Transverse colon (tissue), 4 donors: ENCODE data around the gene CCDC159. TPM values are rescaled to one million over a fixed set of nuclear protein-coding genes. Genes with fewer than 3 reads are reported as not detected.

Source experiments
- DNase-seq: peaks from one replicate; pipeline ENCODE4 v3.0.0-alpha.2; 2019
- H3K27ac ChIP-seq, 4 donors: fragments of 200-600 bp; sonication (generic); 2 replicates each; pipeline ENCODE4 v1.5.1; 2016 to 2018; ENCODE audit warnings: inconsistent platforms in 4 of 4
- H3K27me3 ChIP-seq: fragments of 200-600 bp; sonication (generic); 2 replicates; pipeline ENCODE4 v1.5.1; 2017; ENCODE audit warnings: inconsistent platforms
- H3K36me3 ChIP-seq, 4 donors: fragments of 200-600 bp; sonication (generic); 2 replicates each; pipeline ENCODE4 v1.5.1; 2017 to 2019; ENCODE audit warnings: inconsistent platforms in 4 of 4
- H3K4me1 ChIP-seq, 4 donors: fragments of 200-600 bp; sonication (generic); 2 replicates each; pipeline ENCODE4 v1.5.1; 2017 to 2020; ENCODE audit warnings: inconsistent platforms in 4 of 4
- H3K4me3 ChIP-seq, 4 donors: fragments of 200-600 bp; sonication (generic); 1 replicate in 1 of 4; 2 replicates in 3 of 4; pipeline versions ENCODE4 v1.5.1 to v1.6.1; 2017 to 2019; ENCODE audit warnings: inconsistent platforms in 4 of 4
- H3K9me3 ChIP-seq, 2 donors: fragments of 200-600 bp; sonication (generic); 2 replicates each; pipeline ENCODE4 v1.5.1; 2017 to 2019; ENCODE audit warnings: inconsistent platforms in 2 of 2
- CTCF ChIP-seq, 5 experiments: fragments of 200-600 bp in 3 of 5; fragments of 450-650 bp in 2 of 5; sonication (generic) in 3 of 5; IDR thresholded peaks; 1 replicate in 2 of 5; 2 replicates in 3 of 5; pipeline ENCODE4 v1.5.1; 2016 to 2017; ENCODE audit warnings: antibody characterized with exemption in 5 of 5, inconsistent platforms in 3 of 5, mild to moderate bottlenecking in 2 of 5, moderate library complexity in 1 of 5
- EP300 ChIP-seq: sonication (generic); formaldehyde crosslinking; IDR thresholded peaks from one replicate; pipeline ENCODE4 v1.6.1; 2017; ENCODE audit warnings: antibody characterized with exemption, low read depth
- POLR2A ChIP-seq: fragments of 450-650 bp; IDR thresholded peaks from one replicate; pipeline ENCODE4 v1.6.1; 2016; ENCODE audit warnings: antibody characterized with exemption, mild to moderate bottlenecking, moderate library complexity
- POLR2AphosphoS5 ChIP-seq, 3 donors: sonication (generic); formaldehyde crosslinking; IDR thresholded peaks; one replicate each; pipeline ENCODE4 v1.6.1; 2016; ENCODE audit warnings: antibody characterized with exemption in 3 of 3
- WGBS, 2 donors: methylation state at CpG; one replicate each; pipeline ENCODE4 v1.1.5; 2018; ENCODE audit warnings: low coverage in 1 of 2; 5-methylcytosine and 5-hydroxymethylcytosine counted together
- in situ Hi-C, 4 donors: fragments of 200-750 bp; cut with MboI; loops; one replicate each; pipeline versions ENCODE4 v1.15.0 to v1.15.1; 2017; ENCODE audit warnings: low sequenced_read_pairs in 3 of 4, low pct_ligation_motif_present in 1 of 4, low pct_unique_long_range_greater_than_20kb in 1 of 4
- intact Hi-C: fragments of 100-400 bp; cut with DNase I; formaldehyde crosslinking; loops from one replicate; pipeline ENCODE4 v1.15.1; 2023; ENCODE audit warnings: low total_unique reads
- total RNA-seq, 4 donors: library from RNA; depleted of rRNA; stranded (reverse); fragments of >200 nt; gene quantifications; one replicate each; pipeline ENCODE4 v1.1.0, GENCODE V29; 2016

The CCDC159 gene
- total RNA-seq, 4 donors from 2014 or later: 13.8 to 1,153 (median 26.1) TPM

GRCh38 chr19:11373885-11374432 lies 27.6 kb downstream of the CCDC159 start:
- 35 to 45% methylated on average over 7 to 11 of the region's 11 CpGs for WGBS, 2 donors
- Histone ChIP-seq H3K9me3 (no peaks in the 10 kb centered on the region), H3K36me3 (no peaks in the 10 kb centered on the region), H3K4me1 (peaks cover 18 to 39% (median 32%) of the 10 kb centered on the region in 4 donors), H3K4me3 (peak overlapping the region in 3 of 4 donors; percentile 61 to 70 (median 62)), H3K27ac (peak overlapping the region; percentile 92 to 97 (median 94)), H3K27me3 (no peaks in the 10 kb centered on the region)
- intact Hi-C loops (no loop called here), in situ Hi-C loops (loop anchor here in 1 of 4 donors (10.0 kb wide), 1 partner anchor 61 kb away; the partner anchor contains the start of genes ODAD3 and PRKCSH)
- TF ChIP-seq POLR2A (no peak), EP300 (no peak), CTCF (IDR thresholded peaks at IDR 0.05) (no peak), POLR2AphosphoS5 (IDR thresholded peaks at IDR 0.05) (no peak)
- no peak for DNase-seq

- no peaks in the 10 kb centered on the region for H3K27me3 ChIP-seq
- in situ Hi-C loops: loop anchor here in 2 of 4 donors (10.0 to 25.0 kb wide), 2 partner anchors 60 to 113 kb away; partner anchors contain the start of genes ELAVL3 (in 1 of the 2), ODAD3 (in 1 of the 2) and PRKCSH (in 1 of the 2)
- WGBS, 2 donors: 0% methylated on average over 2 to 44 of the region's 44 CpGs
- intact Hi-C loops: no loop called here
- peak; percentile 99 for DNase-seq
- no peaks in the 10 kb centered on the region for H3K36me3 ChIP-seq
- H3K4me3 ChIP-seq: peak within 1 kb of the TSS; percentile 50 to 70 (median 62)
- no peaks in the 10 kb centered on the region for H3K9me3 ChIP-seq
- H3K27ac ChIP-seq: peak within 1 kb of the TSS; percentile 92 to 97 (median 94)
- peaks cover 18 to 39% (median 32%) of the 10 kb centered on the region in 4 donors for H3K4me1 ChIP-seq
- TF ChIP-seq EP300 (no peak), POLR2AphosphoS5 (IDR thresholded peaks at IDR 0.05) (peak in 1 of 3 donors; percentile 53), CTCF (IDR thresholded peaks at IDR 0.05) (no peak), POLR2A (peak; percentile 70)
Observed at GRCh38 chr19:11374433-11375142, 28.3 kb downstream of the CCDC159 start, which contains the start of gene SWSAP1. TSS of gene SWSAP1 (plus strand) at chr19:11374666. CDS start at chr19:11374681, 15 bp downstream.

- Histone ChIP-seq H3K27me3 (no peaks in the 10 kb centered on the region), H3K4me3 (peak overlapping the region; percentile 47 to 62 (median 56)), H3K36me3 (no peaks in the 10 kb centered on the region), H3K9me3 (no peaks in the 10 kb centered on the region), H3K4me1 (peaks cover 23 to 45% (median 37%) of the 10 kb centered on the region in 4 donors), H3K27ac (peak overlapping the region; percentile 92 to 97 (median 94))
- TF ChIP-seq POLR2AphosphoS5 (IDR thresholded peaks at IDR 0.05): peak; percentile 80 to 94 (median 90)
- peak; percentile 74 for TF ChIP-seq POLR2A
- TF ChIP-seq CTCF (IDR thresholded peaks at IDR 0.05): no peak
- 1 to 7% methylated on average over 13 to 27 of the region's 27 CpGs for WGBS, 2 donors
- in situ Hi-C loops: loop anchor here in 2 of 4 donors (10.0 to 25.0 kb wide), 2 partner anchors 59 to 112 kb away; partner anchors contain the start of genes ELAVL3 (in 1 of the 2), ODAD3 (in 1 of the 2) and PRKCSH (in 1 of the 2)
- peak; percentile 74 for DNase-seq
- intact Hi-C loops: no loop called here
Observed at GRCh38 chr19:11375143-11375948, 29.0 kb downstream of the CCDC159 start.
